Lung (tissue), 12 donors: Measurements from ENCODE around the gene FSHR. TPM values are rescaled to one million over a fixed set of nuclear protein-coding genes. Genes with fewer than 3 reads are reported as not detected.

Source experiments
- ATAC-seq: fragments of 200-7000 bp; cut with Tn5 transposase; one replicate; pipeline ENCODE4 v1.9.1; 2020; ENCODE audit warnings: moderate number of reproducible peaks; ENCODE audit not compliant: insufficient read depth, low FRiP score
- DNase-seq, 3 donors: peaks; one replicate each; pipeline ENCODE4 v3.0.0-alpha.2; 2013 to 2017
- H3K27ac ChIP-seq, 2 donors: one replicate each; pipeline ENCODE4 v1.5.1; 2013; ENCODE audit warnings: mild to moderate bottlenecking in 2 of 2, moderate library complexity in 2 of 2, control low read depth in 1 of 2, inconsistent platforms in 1 of 2, low read depth in 1 of 2, low read length in 1 of 2
- H3K27me3 ChIP-seq, 3 donors: one replicate each; pipeline ENCODE4 v1.5.1; 2013; ENCODE audit warnings: low read length in 2 of 3; ENCODE audit not compliant: control insufficient read depth in 3 of 3, insufficient read depth in 3 of 3
- H3K36me3 ChIP-seq, 4 donors: one replicate each; pipeline ENCODE4 v1.5.1; 2013; ENCODE audit warnings: low read length in 4 of 4, mild to moderate bottlenecking in 1 of 4, moderate library complexity in 1 of 4; ENCODE audit not compliant: control insufficient read depth in 4 of 4, insufficient read depth in 4 of 4
- H3K4me1 ChIP-seq, 5 donors: one replicate each; pipeline ENCODE4 v1.5.1; 2013; ENCODE audit warnings: low read length in 5 of 5, mild to moderate bottlenecking in 2 of 5, moderate library complexity in 1 of 5; ENCODE audit not compliant: control insufficient read depth in 5 of 5, insufficient read depth in 5 of 5
- H3K4me3 ChIP-seq: one replicate; pipeline ENCODE4 v1.5.1; 2013; ENCODE audit warnings: mild to moderate bottlenecking, control low read depth, moderate library complexity
- H3K9ac ChIP-seq, 2 donors: one replicate each; pipeline ENCODE4 v1.5.1; 2013; ENCODE audit warnings: low read length in 2 of 2, control low read depth in 1 of 2; ENCODE audit not compliant: insufficient read depth in 1 of 2
- H3K9me3 ChIP-seq, 4 donors: one replicate each; pipeline ENCODE4 v1.5.1; 2013; ENCODE audit warnings: low read length in 3 of 4, mild to moderate bottlenecking in 1 of 4, moderate library complexity in 1 of 4; ENCODE audit not compliant: control insufficient read depth in 4 of 4, insufficient read depth in 3 of 4
- CTCF ChIP-seq: IDR thresholded peaks from 2 replicates; pipeline ENCODE4 v1.5.1; 2012; ENCODE audit warnings: mild to moderate bottlenecking; ENCODE audit errors: control extremely low read depth, extremely low read depth
- WGBS, 2 donors: extraction: QIAGEN DNeasy Blood & Tissue Kit; methylation state at CpG; one replicate each; pipeline ENCODE4 v1.1.7; 2013; 5-methylcytosine and 5-hydroxymethylcytosine counted together
- polyA plus RNA-seq, 2 donors: library from polyadenylated mRNA; stranded (reverse); fragments of 200-250 nt; gene quantifications; one replicate each; pipeline ENCODE4 v1.2.1, GENCODE V29; 2013
- total RNA-seq, 2 donors: library from RNA; depleted of rRNA in 1 of 2; stranded (reverse); fragments of >200 nt in 1 of 2; gene quantifications; one replicate each; pipeline ENCODE4 v1.2.1, GENCODE V29; 2014 to 2021
- donor health status: control.
- donor health status: control.
- donor health status: Bipolar disorder and iron deficiency.
- donor health status: healthy.
- donor health status: DM: yes; HTN: yes; CAD: no.

Gene FSHR
- total and polyA plus RNA-seq, 4 donors, result not detected

- WGBS, 2 donors, result 95% methylated on average over 2 of the region's 2 CpGs
- no peak overlapping the region for H3K27ac ChIP-seq
- peaks cover 0 to 2% (median 0%) of the 10 kb centered on the region in 4 donors for H3K9me3 ChIP-seq
- H3K4me1 ChIP-seq, result no peaks in the 10 kb centered on the region
- H3K9ac ChIP-seq, result no peak overlapping the region
- no peak overlapping the region for H3K4me3 ChIP-seq
- ATAC-seq, result no peak
- no peaks in the 10 kb centered on the region for H3K27me3 ChIP-seq
- TF ChIP-seq CTCF, result no peak
- H3K36me3 ChIP-seq, result no peaks in the 10 kb centered on the region
- no peak for DNase-seq
These were observed 41.3 kb downstream of the FSHR start for GRCh38 chr2:49113046-49113445.

GRCh38 chr2:49111456-49111855, 42.9 kb downstream of the FSHR start:
- Histone ChIP-seq H3K9me3 (peaks cover 0 to 2% (median 0%) of the 10 kb centered on the region in 4 donors), H3K4me3 (no peak overlapping the region), H3K27ac (no peak overlapping the region), H3K27me3 (no peaks in the 10 kb centered on the region), H3K36me3 (no peaks in the 10 kb centered on the region), H3K4me1 (no peaks in the 10 kb centered on the region), H3K9ac (no peak overlapping the region)
- ATAC-seq, result no peak
- WGBS, 2 donors, result 87 to 88% methylated on average over 7 of the region's 7 CpGs
- TF ChIP-seq CTCF, result no peak
- no peak for DNase-seq

- 85 to 93% methylated on average over 2 of the region's 2 CpGs for WGBS, 2 donors
- Histone ChIP-seq H3K9ac (no peak overlapping the region), H3K4me3 (no peak overlapping the region), H3K27ac (no peak overlapping the region), H3K36me3 (no peaks in the 10 kb centered on the region), H3K4me1 (no peaks in the 10 kb centered on the region), H3K9me3 (peaks cover 0 to 2% (median 0%) of the 10 kb centered on the region in 4 donors), H3K27me3 (no peaks in the 10 kb centered on the region)
- ATAC-seq (no peak), DNase-seq (no peak)
- TF ChIP-seq CTCF, result no peak
These were observed 43.3 kb downstream of the FSHR start for GRCh38 chr2:49111006-49111405.

GRCh38 chr2:49110571-49110970, 43.7 kb downstream of the FSHR start:
- 78% methylated on average over 1 of the region's 1 CpG for WGBS, 2 donors
- H3K4me3 ChIP-seq, result no peak overlapping the region
- H3K4me1 ChIP-seq, result no peaks in the 10 kb centered on the region
- H3K9ac ChIP-seq, result no peak overlapping the region
- H3K36me3 ChIP-seq, result no peaks in the 10 kb centered on the region
- no peaks in the 10 kb centered on the region for H3K27me3 ChIP-seq
- H3K27ac ChIP-seq, result no peak overlapping the region
- peaks cover 0 to 2% (median 0%) of the 10 kb centered on the region in 4 donors for H3K9me3 ChIP-seq
- TF ChIP-seq CTCF, result no peak
- ATAC-seq, result no peak
- no peak for DNase-seq
